Measurements from ENCODE around the gene SLC2A4.

The SLC2A4 gene

DNA sequence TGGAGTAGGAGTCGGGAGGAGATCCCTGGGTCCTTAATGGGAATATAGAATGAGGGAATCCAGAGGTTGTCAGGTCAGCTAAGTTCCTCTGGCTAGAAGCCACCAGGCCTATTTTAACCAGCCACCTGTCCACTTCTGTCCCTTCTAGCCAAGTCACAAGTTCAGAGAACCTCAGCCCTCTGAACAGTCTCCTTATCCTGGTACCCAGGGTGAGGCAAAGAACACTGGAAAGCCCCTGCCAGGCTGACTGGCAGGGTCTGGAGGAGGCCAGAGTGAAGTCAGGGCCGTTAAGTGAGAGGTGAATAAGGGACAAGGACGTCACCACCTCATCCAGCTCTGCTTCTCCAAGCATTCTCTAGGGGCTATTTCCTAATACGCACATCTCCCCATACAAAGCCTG is 32.7 kb upstream of the SLC2A4 start:
- no peak for DNase-seq

- no peak for DNase-seq
These were observed 32.3 kb upstream of the SLC2A4 start for GRCh38 chr17:7249214-7249613.

DNA sequence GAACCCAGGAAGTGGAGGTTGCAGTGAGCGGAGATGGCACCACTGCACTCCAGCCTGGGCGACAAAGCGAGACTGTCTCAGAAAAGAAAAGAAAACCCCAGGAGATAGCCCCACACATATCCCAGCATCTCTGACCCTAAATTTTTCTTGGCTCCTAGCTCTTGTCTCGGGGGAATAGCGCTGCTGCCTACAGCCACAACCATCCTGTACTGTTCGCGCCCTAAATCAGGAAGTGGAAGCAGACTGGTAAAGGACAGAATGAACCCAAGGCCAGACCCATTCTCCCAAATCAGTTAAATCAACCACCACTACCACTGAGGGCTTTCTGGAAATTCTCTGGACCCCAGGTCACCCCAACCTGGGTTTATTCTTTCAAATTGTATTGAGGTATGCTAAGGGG is 31.7 kb upstream of the SLC2A4 start:
- DNase-seq, result no peak

- no peak for DNase-seq
These were observed 30.6 kb upstream of the SLC2A4 start for GRCh38 chr17:7250695-7251627.

GRCh38 chr17:7251661-7252175 is 29.8 kb upstream of the SLC2A4 start, which contains the start of gene CTDNEP1:
Gene CTDNEP1, minus strand, starts transcription at chr17:7251734. Its CDS starts 438 bp downstream, at chr17:7251296.
- DNase-seq, result peak; percentile 100

DNA sequence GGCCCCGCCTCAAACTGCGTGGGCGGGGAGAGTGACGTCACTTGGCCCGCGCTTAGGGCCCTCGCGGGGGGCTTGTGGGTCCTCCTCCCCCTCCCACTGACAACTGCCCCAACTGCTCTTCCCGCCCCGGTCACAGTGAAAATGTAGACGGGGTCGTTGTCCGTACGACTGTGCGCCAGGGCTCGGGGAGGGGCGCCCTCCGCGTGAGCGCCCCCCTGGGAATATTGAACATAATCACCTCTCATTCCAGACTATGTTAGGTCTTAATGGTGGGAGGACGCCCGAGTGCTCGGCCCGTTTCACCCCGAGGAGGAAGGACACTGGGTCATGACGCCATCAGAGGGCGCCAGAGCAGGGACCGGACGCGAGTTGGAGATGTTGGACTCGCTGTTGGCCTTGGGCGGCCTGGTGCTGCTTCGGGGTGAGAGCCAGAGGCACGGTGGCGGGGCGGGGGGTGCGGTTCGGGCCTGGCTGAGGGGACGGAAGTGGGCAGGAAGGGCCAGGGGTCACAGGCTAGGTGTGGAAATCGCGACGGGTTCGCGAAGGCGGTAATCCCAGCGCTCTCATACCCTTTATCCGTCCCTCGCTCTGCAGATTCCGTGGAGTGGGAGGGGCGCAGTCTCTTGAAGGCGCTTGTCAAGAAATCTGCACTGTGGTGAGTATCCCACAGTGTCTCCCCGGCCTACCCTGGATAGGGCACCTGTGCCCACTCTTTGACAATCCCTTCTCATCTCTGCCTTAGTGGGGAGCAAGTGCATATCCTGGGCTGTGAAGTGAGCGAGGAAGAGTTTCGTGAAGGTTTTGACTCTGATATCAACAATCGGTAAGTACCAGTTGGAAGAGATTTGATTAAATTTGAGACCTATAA is 29.1 kb upstream of the SLC2A4 start, which contains the start of gene ELP5:
TSS of gene ELP5 (plus strand) at position 40 of the 868 bp plus-strand sequence. CDS start at position 376, 336 bp downstream.
- peak; percentile 98 for DNase-seq

DNA sequence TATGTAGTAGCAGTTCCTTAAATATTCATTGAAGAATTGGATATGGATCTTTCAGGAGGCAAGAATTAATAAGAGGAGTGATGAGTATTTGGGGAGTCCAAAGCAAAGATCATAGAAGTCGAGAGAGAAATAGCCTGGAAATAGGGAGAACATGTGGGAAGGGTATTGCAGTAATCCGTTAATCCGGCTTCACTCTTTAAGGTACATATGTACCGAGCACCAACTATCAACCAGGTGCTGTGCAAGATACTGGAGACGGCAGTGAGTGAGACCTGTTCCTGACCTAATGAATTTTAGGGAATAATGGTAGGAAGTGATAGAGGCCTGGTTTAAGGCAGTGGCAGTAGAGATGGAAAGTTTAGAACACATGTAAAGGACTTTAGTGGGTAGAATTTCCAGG is 28.4 kb upstream of the SLC2A4 start:
- no peak for DNase-seq

DNA sequence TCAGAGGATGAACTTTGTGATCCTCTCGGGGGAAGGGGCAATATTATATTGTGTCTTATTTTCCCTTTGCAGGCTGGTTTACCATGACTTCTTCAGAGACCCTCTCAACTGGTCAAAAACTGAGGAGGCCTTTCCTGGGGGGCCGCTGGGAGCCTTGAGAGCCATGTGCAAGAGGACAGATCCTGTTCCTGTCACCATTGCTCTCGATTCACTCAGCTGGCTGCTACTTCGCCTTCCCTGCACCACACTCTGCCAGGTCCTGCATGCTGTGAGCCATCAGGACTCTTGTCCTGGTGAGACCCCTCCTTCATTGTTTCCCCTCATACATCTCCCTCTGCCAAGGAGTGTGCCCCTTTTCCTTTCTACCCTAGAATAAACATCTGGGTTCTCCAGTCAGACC is 27.0 kb upstream of the SLC2A4 start:
- no peak for DNase-seq

DNA sequence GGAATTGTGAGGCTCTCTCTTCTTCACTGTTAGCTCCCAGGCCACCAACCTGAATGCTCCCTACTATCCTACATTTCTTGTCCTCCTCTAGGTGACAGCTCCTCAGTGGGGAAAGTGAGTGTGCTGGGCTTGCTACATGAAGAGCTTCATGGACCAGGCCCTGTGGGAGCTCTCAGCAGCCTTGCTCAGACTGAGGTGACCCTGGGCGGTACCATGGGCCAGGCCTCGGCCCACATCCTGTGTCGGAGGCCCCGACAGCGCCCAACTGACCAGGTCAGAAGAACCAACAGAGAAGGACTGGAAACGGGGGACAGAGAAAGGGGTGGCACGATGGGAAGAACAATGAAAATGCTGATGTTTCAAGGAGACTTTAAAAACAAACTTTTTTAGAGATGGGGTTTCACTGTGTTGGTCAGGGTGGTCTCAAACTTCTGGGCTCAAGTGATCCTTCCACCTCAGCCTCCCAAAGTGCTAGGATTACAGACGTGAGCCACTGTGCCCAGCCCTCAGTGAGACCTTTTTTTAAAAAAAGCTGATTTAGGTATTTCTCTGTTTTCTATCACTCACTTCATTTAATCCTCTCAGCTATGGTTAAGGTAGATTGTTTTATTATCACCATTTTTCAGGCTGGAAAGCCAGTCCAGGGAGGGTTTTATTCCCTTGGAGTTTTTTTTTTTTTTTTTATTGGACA is 24.6 kb upstream of the SLC2A4 start:
- no peak for DNase-seq

DNA sequence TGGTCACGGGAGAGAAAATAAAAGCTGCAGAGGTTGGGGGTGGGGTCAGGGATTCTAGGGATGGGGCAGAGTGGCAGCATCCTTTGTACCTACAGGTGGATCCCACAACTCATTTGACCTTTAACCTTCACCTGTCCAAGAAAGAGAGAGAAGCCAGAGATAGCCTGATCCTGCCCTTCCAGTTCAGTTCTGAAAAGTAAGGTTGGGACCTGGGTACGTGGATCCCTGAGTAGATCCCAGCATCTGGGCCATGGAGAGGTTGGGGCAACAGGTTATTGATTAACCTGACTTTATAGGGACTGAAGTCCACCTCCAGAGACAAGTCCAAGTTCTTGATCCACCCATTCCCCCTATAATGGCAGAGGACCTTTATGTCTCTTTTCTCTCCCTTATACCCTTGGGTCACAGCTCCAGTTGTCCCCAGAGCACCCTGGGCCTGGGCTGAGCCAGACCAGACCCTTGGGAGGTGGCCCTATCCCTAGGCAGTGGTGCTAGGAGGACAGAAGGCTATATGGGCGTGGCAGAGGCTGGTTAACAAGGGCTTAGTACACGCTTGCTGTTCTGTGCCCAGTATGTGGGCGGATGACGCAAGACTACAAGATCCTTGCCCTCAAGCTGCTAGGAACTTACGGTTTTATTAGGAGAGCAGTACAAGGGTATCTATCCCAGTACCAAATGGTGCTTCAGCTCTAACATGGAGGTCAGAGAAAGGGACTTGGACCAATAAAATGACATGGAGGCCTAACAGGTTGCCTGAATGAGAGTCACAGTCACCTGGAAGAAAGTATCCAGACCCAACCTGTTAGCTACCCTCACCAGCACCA is 22.6 kb upstream of the SLC2A4 start:
- DNase-seq, result peak; percentile 64

GRCh38 chr17:7259555-7259889 is 22.0 kb upstream of the SLC2A4 start:
- DNase-seq, result no peak

DNA sequence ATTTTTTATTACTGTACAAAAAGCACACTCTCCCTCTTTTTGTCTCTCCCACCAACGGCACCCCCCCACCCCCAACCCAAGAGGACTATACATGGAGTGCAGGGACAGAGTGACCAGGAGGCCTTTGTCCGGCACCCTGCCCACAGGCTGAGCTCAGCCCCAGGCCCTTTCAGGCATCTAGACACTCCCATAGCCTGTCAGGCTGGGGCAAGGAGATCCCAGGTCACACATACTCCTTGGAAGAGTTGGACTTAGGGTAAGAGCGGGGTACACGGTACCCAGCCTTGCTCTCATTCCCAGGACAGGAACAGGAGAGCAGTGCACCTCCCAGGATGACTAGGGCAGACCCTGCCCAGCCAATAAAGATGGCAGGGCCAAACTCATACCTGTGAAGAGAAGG is 21.4 kb upstream of the SLC2A4 start:
- DNase-seq, result peak; percentile 48

DNA sequence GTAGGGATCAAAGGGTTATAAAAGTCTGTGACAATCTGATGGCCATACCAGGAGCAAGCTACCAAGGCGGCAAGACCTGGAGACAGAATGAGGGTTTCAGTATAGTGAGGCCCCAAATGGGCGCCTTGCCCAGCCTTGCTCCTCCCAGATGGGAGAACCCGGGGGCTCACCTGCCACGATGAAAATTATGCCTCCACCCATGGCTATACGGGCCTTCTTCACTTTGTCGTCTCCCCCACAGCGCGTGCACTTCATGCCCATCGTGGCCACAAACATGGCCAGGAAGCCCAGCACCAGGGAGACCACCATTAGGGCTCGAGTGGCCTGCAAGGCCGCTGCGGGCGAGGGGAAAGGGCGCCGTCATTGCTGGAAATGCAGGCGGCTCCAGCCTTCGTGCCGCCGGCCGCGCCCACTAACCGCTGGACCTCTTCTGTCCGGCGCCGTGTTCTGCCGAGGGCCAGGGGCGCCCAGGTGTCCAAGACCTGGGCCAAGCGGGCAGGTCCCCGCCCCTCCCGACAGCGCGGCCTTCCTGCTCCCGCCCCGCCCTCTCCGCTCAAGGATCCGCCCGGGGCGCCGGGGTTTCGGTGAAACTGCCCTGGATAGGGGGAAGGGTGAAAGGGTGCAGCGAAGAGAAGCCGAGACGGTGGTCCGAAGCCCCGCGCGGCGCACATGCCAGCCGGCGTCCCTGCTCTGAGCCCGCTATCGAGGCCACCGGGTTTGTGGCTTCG is 20.7 kb upstream of the SLC2A4 start:
- peak; percentile 96 for DNase-seq

DNA sequence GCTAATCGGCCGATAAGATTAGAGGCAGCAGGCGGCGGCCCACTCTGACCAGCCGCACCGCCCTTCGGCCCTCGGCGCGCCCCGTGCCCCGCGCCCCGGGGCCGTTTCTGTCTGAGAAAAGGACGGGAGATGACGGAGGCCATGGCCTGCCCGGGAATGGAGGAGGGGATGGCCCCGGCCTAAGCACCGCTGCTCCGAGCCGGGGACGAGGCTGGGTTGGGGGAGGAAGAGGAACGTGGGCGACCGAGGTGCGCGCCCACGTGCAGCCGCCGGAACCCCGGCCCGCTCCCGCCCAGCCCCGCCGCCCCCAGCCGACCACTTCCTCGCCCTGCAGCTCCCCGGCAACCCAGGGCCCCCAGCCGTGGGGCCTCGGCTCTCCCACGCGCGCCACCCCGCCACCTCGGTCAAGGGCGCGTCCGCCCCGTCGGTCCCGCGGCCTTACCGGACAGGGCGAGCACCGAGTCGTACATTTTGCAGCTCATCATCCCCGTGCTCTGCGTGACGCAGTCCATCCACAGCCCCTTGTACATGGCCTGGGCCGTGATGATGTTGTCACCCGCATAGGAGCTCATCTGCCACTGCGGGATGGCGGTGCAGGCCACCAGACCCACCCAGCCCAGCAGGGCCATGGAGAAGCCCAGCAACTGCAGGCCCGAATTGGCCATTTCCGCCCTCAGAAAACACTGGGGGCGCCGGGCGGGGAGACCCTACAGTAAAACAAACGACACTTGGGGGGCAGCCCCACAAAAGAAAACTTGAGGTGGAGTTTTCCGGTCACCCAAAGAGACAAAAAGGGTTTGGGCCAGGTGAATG is 19.9 kb upstream of the SLC2A4 start:
- DNase-seq, result peak; percentile 78

GRCh38 chr17:7262192-7262934 is 19.2 kb upstream of the SLC2A4 start, which contains the start of gene CLDN7:
Gene CLDN7, minus strand, starts transcription at chr17:7262478. Its CDS starts 435 bp downstream, at chr17:7262043.
- DNase-seq, result peak; percentile 99

DNA sequence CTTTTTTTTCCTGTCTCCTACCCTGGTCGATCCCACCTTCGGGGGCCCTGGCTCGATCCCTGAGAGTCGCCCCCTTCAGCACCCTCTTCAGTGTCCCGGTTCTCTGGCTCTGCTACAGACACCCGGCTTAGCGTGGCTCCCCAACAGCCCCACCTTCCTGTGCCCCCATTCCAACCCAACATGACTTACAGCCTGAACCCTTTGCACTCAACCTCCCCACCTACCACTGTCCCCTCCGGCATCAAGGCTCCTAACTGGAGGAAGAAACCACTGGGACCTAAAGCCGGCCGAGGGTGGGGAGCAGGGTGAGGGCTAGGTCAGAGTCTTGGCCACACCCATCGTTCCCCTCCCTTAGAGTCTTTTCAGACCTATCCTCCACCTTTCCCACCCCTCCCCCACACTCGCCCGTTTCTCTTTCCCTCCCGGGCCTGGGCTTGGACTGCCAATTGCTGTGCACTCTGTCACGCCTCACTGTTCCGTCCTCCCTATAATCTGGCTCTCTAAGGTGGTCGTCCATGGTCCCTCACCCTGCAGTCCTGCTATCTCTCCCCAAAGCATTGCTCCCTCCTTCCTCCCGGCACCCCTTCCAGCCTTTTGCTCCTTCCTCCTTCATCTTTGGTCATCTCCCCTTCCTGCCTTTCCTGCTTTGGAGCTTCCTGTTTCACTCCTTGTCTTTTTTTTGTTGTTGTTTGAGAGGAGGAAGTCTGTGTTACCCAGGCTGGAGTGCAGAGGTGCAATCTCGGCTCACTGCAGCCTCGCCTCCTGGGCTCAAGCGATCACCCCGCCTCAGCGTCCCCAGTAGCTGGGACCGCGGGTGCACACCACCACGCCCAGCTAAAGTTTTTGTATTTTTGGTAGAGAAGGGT is 18.4 kb upstream of the SLC2A4 start:
- peak; percentile 83 for DNase-seq

DNA sequence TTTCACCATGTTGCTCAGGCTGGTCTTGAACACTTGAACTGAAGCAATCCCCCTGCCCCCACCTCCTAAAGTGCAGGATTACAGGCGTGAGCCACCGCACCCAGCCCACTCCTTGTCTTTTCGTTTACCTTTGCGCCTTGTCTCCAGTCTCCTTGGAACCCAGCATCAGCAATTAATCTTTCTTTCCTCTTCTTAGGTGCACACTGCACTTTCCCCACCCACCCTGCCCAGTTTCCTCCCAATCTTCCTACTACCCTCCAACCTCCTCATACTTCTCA is 17.8 kb upstream of the SLC2A4 start:
- no peak for DNase-seq

- DNase-seq, result peak; percentile 43
These were observed 14.7 kb upstream of the SLC2A4 start for GRCh38 chr17:7266784-7267183.

DNA sequence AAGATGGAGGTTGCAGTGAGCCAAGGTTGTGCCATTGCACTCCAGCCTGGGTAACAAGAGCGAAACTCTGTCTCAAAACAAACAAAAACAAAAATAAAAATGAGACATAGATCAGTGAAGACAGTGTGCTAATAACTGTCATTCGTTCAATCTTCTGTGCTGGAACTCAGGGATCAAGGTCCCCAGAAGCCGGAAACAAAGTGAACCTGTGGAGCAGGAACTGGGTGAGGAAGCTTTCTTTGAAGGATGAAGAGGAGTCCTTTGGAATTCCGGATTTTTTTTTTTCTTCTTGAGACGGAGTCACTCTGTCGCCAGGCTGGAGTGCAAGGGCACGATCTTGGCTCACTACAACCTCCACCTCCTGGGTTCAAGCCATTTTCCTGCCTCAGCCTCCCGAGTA is 2.1 kb upstream of the SLC2A4 start:
- DNase-seq, result no peak

Measured in DMS53 (cell line).